HG03565 (cell line): ENCODE measurements around the gene PPARG.
"Not testable (repeated sequence)": the region's sequence is repeated elsewhere in the genome, so short reads cannot be mapped to it uniquely, and the experiment has no call there.

ENCODE experiments used
- ATAC-seq: cut with Tn5 transposase; IDR thresholded peaks from one replicate; pipeline ENCODE4 v1.9.1; 2021; ENCODE audit warnings: mild to moderate bottlenecking, moderate library complexity; ENCODE audit not compliant: unreplicated experiment

PPARG gene

GRCh38 chr3:12370758-12371157 lies 81.9 kb downstream of the PPARG start:
- no peak for ATAC-seq

GRCh38 chr3:12371525-12372140 lies 82.8 kb downstream of the PPARG start:
- no peak for ATAC-seq

- ATAC-seq, result no peak
Observed at GRCh38 chr3:12372741-12373280, 83.9 kb downstream of the PPARG start.

GRCh38 chr3:12375572-12375971 lies 86.7 kb downstream of the PPARG start:
- ATAC-seq, result no peak

- ATAC-seq, result no peak
Observed at GRCh38 chr3:12379640-12380429, 91.0 kb downstream of the PPARG start.

- no peak for ATAC-seq
Observed at GRCh38 chr3:12380461-12380860, 91.6 kb downstream of the PPARG start.

- ATAC-seq, result no peak
Observed at GRCh38 chr3:12381199-12381598, 92.3 kb downstream of the PPARG start.

- ATAC-seq, result no peak
Observed at GRCh38 chr3:12383218-12383617, 94.3 kb downstream of the PPARG start.

- no peak for ATAC-seq
Observed at GRCh38 chr3:12384451-12385233, 95.8 kb downstream of the PPARG start.

GRCh38 chr3:12386514-12387291 lies 97.8 kb downstream of the PPARG start:
- not testable (repeated sequence) for ATAC-seq

GRCh38 chr3:12388185-12388584 lies 99.3 kb downstream of the PPARG start:
- no peak for ATAC-seq

GRCh38 chr3:12392101-12392878 lies 103.4 kb downstream of the PPARG start:
- ATAC-seq, result no peak

- no peak for ATAC-seq
Observed at GRCh38 chr3:12393894-12394293, 105.0 kb downstream of the PPARG start.

- no peak for ATAC-seq
Observed at GRCh38 chr3:12394569-12395271, 105.8 kb downstream of the PPARG start.

GRCh38 chr3:12395349-12396012 lies 106.6 kb downstream of the PPARG start:
- peak; percentile 89 for ATAC-seq

- no peak for ATAC-seq
Observed at GRCh38 chr3:12396471-12396870, 107.6 kb downstream of the PPARG start.

GRCh38 chr3:12399226-12399625 lies 110.4 kb downstream of the PPARG start:
- ATAC-seq, result no peak

GRCh38 chr3:12400616-12401194 lies 111.8 kb downstream of the PPARG start:
- ATAC-seq, result no peak
